Endothelial cell of umbilical vein (primary cell): ENCODE measurements around the gene CTXND1. TPM values are rescaled to one million over a fixed set of nuclear protein-coding genes. Genes with fewer than 3 reads are reported as not detected.

ENCODE experiments used
- BruUV-seq: library from RNA; stranded (reverse); fragments of 400-500 nt; replicated peaks from 2 replicates; lab custom pipeline; 2021; lab: Mats Ljungman, UMichigan
- CTCF ChIA-PET: fragments of 300-600, 350-600 bp; sonication (Branson Sonifier 250); formaldehyde crosslinking; loops from one replicate; lab custom pipeline; 2021; ENCODE audit warnings: antibody characterized with exemption, inconsistent platforms; lab: Charles Lee
- POLR2A ChIA-PET: fragments of 300-600, 350-600 bp; sonication (Branson Sonifier 250); formaldehyde crosslinking; loops from one replicate; lab custom pipeline; 2021; ENCODE audit warnings: antibody characterized with exemption, inconsistent platforms; lab: Charles Lee
- DNase-seq: peaks from one replicate; pipeline ENCODE4 v3.0.0-alpha.2; 2011; ENCODE audit warnings: low read depth, low spot score
- FAIRE-seq: peaks from 2 replicates; lab custom pipeline; 2011; peaks lifted over from hg19 to GRCh38; lab: Jason Lieb, UNC
- H2AFZ ChIP-seq: 2 replicates; pipeline ENCODE4 v1.6.0; 2012; ENCODE audit warnings: low read depth, low read length, control low read depth, inconsistent platforms
- H3K27ac ChIP-seq: 2 replicates; pipeline ENCODE4 v1.5.1; 2011; ENCODE audit warnings: low read depth, mild to moderate bottlenecking, control low read depth, low read length, moderate library complexity; ENCODE audit not compliant: insufficient read depth
- H3K27me3 ChIP-seq, 2 experiments: 2 replicates each; pipeline versions ENCODE4 v1.6.0 to v1.6.1; 2011; ENCODE audit warnings: low read length in 2 of 2, mixed read lengths in 1 of 2; ENCODE audit not compliant: control insufficient read depth in 2 of 2, insufficient read depth in 2 of 2
- H3K36me3 ChIP-seq, 2 experiments: 2 replicates in 1 of 2; 3 replicates in 1 of 2; pipeline ENCODE4 v1.5.1; 2011; ENCODE audit warnings: low read length in 2 of 2, mild to moderate bottlenecking in 1 of 2, moderate library complexity in 1 of 2; ENCODE audit not compliant: control insufficient read depth in 2 of 2, insufficient read depth in 2 of 2; ENCODE audit errors: extremely low read depth in 1 of 2
- H3K4me1 ChIP-seq: 3 replicates; pipeline ENCODE4 v1.5.1; 2011; ENCODE audit warnings: mild to moderate bottlenecking, low read length; ENCODE audit not compliant: control insufficient read depth, insufficient read depth; ENCODE audit errors: extremely low read depth
- H3K4me2 ChIP-seq: 2 replicates; pipeline ENCODE4 v1.6.1; 2011; ENCODE audit warnings: low read length, control low read depth, mixed read lengths; ENCODE audit not compliant: insufficient read depth
- H3K4me3 ChIP-seq, 3 experiments: fragments of 200-600 bp in 1 of 3; sonication (generic), shearing (Covaris generic) in 1 of 3; replicated peaks in 1 of 3; 2 replicates each; pipeline ENCODE4 v1.5.1; 2011 to 2016; ENCODE audit warnings: control low read depth in 3 of 3, low read length in 3 of 3, mild to moderate bottlenecking in 2 of 3, inconsistent platforms in 1 of 3, low read depth in 1 of 3, moderate library complexity in 1 of 3; ENCODE audit not compliant: insufficient read depth in 1 of 3
- H3K79me2 ChIP-seq: 2 replicates; pipeline ENCODE4 v1.6.0; 2012; ENCODE audit warnings: low read length, inconsistent platforms; ENCODE audit not compliant: control insufficient read depth, insufficient read depth
- H3K9ac ChIP-seq: replicated peaks from 2 replicates; pipeline ENCODE3; 2011; ENCODE audit warnings: low read length, control low read depth; ENCODE audit not compliant: insufficient read depth; ENCODE audit errors: extremely low read depth
- H3K9me1 ChIP-seq: replicated peaks from 3 replicates; pipeline ENCODE4 v1.6.0; 2011; ENCODE audit warnings: mild to moderate bottlenecking, low read length; ENCODE audit not compliant: control insufficient read depth, insufficient read depth; ENCODE audit errors: extremely low read depth
- H3K9me3 ChIP-seq: replicated peaks from 2 replicates; pipeline ENCODE4 v1.5.1; 2012; ENCODE audit warnings: low read length, inconsistent platforms; ENCODE audit not compliant: control insufficient read depth, insufficient read depth
- H4K20me1 ChIP-seq: replicated peaks from 2 replicates; pipeline ENCODE3; 2011; ENCODE audit warnings: mild to moderate bottlenecking, low read length; ENCODE audit not compliant: control insufficient read depth, insufficient read depth; ENCODE audit errors: extremely low read depth
- JUN ChIP-seq: IDR thresholded peaks from 2 replicates; pipeline ENCODE4 v1.6.1; 2011; ENCODE audit warnings: borderline replicate concordance, low read depth; ENCODE audit not compliant: insufficient read length, insufficient read depth
- MYC ChIP-seq: IDR thresholded peaks from one replicate; pipeline ENCODE4 v1.6.1; 2011; ENCODE audit warnings: mild to moderate bottlenecking, low read depth, low read length
- POLR2A ChIP-seq: IDR thresholded peaks from 2 replicates; pipeline ENCODE4 v1.6.1; 2012; ENCODE audit warnings: low read depth, mild to moderate bottlenecking, control low read depth, low read length
- dilution Hi-C: fragments of 300-500 bp; cut with MboI; formaldehyde crosslinking; loops from one replicate; pipeline ENCODE4 v1.15.0; 2019; ENCODE audit warnings: low sequenced_read_pairs; ENCODE audit not compliant: extremely low pct_ligation_motif_present
- intact Hi-C: fragments of 100-400 bp; cut with micrococcal nuclease; formaldehyde crosslinking; loops from one replicate; pipeline ENCODE4 v1.10.0; 2022
- polyA plus RNA-seq, 4 experiments: library from polyadenylated mRNA; depleted of rRNA in 3 of 4; stranded (reverse) in 3 of 4; unstranded in 1 of 4; fragments of >200 nt; gene quantifications; 2 replicates each; pipeline versions ENCODE4 v1.2.1 to v1.2.3, GENCODE V29; 2011 to 2012; ENCODE audit warnings: missing spikeins in 1 of 4
- total RNA-seq: library from RNA; stranded (reverse); gene quantifications from 2 replicates; pipeline ENCODE4 v1.2.3, GENCODE V29; 2021
- TF ChIP-seq, protein P1 (sequence below), 2 donors: IDR thresholded peaks; 1 replicate in 1 of 2; 2 replicates in 1 of 2; pipeline ENCODE4 v1.5.1; 2011; ENCODE audit warnings: low read length in 2 of 2, mild to moderate bottlenecking in 2 of 2, moderate library complexity in 2 of 2, control low read depth in 1 of 2, inconsistent platforms in 1 of 2, low read depth in 1 of 2; ENCODE audit not compliant: insufficient read depth in 1 of 2; ENCODE audit errors: extremely low read depth in 1 of 2
- TF ChIP-seq, protein P2 (sequence below): IDR thresholded peaks from 2 replicates; pipeline ENCODE4 v1.6.1; 2011; ENCODE audit not compliant: insufficient read depth, insufficient read length

The CTXND1 gene
- total and polyA plus RNA-seq, 2 donors (not counting 3 experiments of a cell fraction or from before 2014, with no cell fraction given), result not detected

- no peaks in the 10 kb centered on the region for H4K20me1 ChIP-seq
- H3K4me2 ChIP-seq, result no peak overlapping the region
- H3K27ac ChIP-seq, result no peak overlapping the region
- DNase-seq (no peak), FAIRE-seq (no peak)
- no peaks in the 10 kb centered on the region for H3K79me2 ChIP-seq
- no peak overlapping the region for H3K4me3 ChIP-seq
- no peaks in the 10 kb centered on the region for H3K36me3 ChIP-seq
- BruUV-seq, result no TSS peak
- TF ChIP-seq MYC (no peak), JUN (no peak), POLR2A (no peak)
- TF ChIP-seq, protein P1, sequence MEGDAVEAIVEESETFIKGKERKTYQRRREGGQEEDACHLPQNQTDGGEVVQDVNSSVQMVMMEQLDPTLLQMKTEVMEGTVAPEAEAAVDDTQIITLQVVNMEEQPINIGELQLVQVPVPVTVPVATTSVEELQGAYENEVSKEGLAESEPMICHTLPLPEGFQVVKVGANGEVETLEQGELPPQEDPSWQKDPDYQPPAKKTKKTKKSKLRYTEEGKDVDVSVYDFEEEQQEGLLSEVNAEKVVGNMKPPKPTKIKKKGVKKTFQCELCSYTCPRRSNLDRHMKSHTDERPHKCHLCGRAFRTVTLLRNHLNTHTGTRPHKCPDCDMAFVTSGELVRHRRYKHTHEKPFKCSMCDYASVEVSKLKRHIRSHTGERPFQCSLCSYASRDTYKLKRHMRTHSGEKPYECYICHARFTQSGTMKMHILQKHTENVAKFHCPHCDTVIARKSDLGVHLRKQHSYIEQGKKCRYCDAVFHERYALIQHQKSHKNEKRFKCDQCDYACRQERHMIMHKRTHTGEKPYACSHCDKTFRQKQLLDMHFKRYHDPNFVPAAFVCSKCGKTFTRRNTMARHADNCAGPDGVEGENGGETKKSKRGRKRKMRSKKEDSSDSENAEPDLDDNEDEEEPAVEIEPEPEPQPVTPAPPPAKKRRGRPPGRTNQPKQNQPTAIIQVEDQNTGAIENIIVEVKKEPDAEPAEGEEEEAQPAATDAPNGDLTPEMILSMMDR (IDR thresholded peaks at IDR 0.05; ENCODE audit: extremely low read depth in 1 of 2, insufficient read depth in 1 of 2, low read depth in 1 of 2, low read length in 2 of 2), result no peak
- TF ChIP-seq, protein P2, sequence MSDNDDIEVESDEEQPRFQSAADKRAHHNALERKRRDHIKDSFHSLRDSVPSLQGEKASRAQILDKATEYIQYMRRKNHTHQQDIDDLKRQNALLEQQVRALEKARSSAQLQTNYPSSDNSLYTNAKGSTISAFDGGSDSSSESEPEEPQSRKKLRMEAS, result no peak
- no peaks in the 10 kb centered on the region for H3K4me1 ChIP-seq
- intact Hi-C loops (no loop called here), dilution Hi-C loops (no loop called here)
- no peaks in the 10 kb centered on the region for H3K9me1 ChIP-seq
- no peak overlapping the region for H3K9ac ChIP-seq
- H3K27me3 ChIP-seq, result peaks cover 8 to 18% of the 10 kb centered on the region in 2 experiments
- H2AFZ ChIP-seq, result no peak overlapping the region
- ChIA-PET CTCF (no interaction called here), POLR2A (no interaction called here)
- H3K9me3 ChIP-seq, result no peaks in the 10 kb centered on the region
These were observed 49.2 kb downstream of the CTXND1 start for GRCh38 chr15:80202641-80203360.

DNA sequence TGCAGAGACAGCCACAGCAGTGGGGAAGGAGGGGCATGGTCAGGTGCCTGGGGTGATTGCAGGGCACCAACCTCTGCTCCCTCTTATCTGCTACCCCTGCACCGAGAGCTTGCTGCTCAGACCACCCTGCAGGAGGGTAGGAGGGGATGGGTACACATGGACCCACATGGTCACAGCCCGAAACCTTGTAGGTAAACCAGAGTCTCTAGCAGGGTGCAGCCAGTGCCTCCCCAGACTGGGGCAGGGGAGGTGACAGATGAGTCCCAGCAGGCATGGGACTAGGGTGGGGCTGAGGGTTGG lies 50.0 kb downstream of the CTXND1 start:
- Histone ChIP-seq H3K9me1 (no peaks in the 10 kb centered on the region), H3K4me1 (no peaks in the 10 kb centered on the region), H3K4me2 (no peak overlapping the region), H3K27me3 (peaks cover 6 to 13% of the 10 kb centered on the region in 2 experiments), H3K36me3 (no peaks in the 10 kb centered on the region), H3K9ac (no peak overlapping the region), H2AFZ (no peak overlapping the region), H3K4me3 (no peak overlapping the region), H3K79me2 (no peaks in the 10 kb centered on the region), H3K27ac (no peak overlapping the region), H3K9me3 (no peaks in the 10 kb centered on the region), H4K20me1 (no peaks in the 10 kb centered on the region)
- DNase-seq (no peak), FAIRE-seq (no peak)
- TF ChIP-seq, protein P2, result no peak
- no peak for TF ChIP-seq MYC
- POLR2A ChIA-PET, result no interaction called here
- intact Hi-C loops (no loop called here), dilution Hi-C loops (no loop called here)
- CTCF ChIA-PET, result no interaction called here
- no TSS peak for BruUV-seq
